CD4-positive, alpha-beta T cell treated with Interleukin-17A for 1 hour (primary cell): Measurements from ENCODE around the gene SUCLA2.

Experiments
- DNase-seq: peaks from one replicate; pipeline ENCODE4 v3.0.0-alpha.2; 2020

SUCLA2 gene

DNA sequence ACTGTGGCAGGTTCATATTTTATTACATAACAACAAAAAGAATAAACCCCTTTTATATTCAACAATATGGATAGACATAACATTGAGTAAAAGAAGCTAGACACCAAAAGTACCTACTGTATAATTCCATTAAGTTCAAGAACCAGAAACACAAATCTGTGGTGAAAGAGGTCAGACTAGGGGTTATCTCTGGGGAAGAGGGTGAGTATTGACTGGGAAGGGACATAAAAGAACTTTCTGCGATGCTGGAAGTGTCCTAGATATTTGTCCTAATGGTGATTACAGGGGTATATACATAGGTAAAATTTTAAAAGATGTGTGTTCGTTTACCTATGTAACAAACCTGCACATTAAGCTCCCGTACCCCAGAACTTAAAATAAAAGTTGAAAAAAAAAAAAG lies 103.0 kb downstream of the SUCLA2 start:
- DNase-seq, result no peak

DNA sequence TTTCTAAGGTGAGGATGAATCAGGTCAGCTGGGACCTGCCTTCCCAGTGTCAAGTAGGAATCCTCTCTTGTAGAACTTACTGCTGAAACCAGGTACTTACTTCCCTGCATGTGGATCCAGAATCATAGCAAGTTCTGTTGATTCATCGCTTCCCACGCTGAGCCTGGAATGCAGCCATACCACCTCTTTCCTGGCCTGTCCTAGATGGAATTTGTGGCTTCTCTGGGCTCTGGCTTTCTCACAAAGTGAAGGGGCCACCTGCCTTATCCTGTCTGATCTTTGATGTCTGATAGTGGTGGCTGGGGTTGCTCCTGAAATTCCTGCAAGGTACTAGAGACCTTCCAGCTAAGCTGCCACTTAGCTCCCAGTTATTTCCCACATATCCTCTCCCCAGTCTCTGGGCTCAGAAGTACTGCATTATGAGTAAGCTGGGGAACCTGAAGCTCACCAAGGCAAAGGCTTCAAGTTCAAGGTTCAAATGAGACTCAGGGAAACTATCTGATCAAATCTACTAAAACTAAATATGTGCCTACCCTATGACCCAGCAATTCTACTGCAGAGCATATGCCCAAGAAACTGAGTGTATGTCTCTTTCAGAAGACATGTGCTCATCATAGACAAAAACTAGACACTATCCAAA lies 103.5 kb downstream of the SUCLA2 start:
- no peak for DNase-seq

DNA sequence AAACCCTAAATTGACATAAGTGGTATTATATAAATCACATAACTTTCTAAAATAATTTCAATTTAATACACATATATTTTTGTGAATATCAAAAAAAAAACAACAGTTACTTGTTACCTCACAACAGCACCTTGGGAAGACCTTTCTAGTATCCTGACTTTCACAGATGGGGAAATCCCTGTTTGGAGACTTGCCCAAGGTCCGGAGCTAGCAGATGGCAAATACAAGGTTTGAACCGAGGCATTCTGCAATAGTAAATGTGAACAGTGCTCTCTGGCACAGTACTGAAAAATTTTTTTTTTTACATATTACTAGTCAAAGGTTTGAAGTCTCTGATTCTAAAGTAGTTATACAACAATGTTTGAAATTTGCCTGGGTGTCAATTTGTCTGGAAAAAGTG lies 104.5 kb downstream of the SUCLA2 start:
- no peak for DNase-seq

GRCh38 chr13:47896111-47896510 lies 105.0 kb downstream of the SUCLA2 start:
- DNase-seq, result no peak

DNA sequence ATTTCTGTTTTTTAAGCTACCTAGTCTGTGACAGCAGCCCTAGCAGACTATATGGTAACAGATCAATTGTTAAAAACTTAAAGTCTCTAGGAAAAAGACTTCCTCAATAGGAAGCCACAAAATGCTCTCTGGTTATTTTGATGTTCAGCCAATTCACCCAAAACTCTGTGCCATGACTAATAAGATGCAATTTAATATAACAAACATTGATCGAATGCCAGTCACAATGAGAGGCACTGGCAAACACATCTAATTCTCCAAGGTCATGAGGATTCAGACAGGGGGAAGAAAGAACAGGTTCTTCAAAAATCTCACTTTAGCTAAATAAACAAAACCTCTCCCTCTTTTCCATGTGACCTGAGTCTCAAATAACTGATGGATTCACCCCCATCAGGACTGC lies 107.5 kb downstream of the SUCLA2 start:
- DNase-seq, result no peak
